ENCODE data around the gene ESRRA. TPM values are rescaled to one million over a fixed set of nuclear protein-coding genes. Genes with fewer than 3 reads are reported as not detected.

The ESRRA gene
- 14.2 TPM for total RNA-seq

- DNase-seq: peak; percentile 99
Observed at GRCh38 chr11:64305075-64305690, at the start of gene ESRRA. TSS of gene ESRRA (plus strand) at chr11:64305524. CDS start at chr11:64307180, 1,656 bp downstream.

DNA sequence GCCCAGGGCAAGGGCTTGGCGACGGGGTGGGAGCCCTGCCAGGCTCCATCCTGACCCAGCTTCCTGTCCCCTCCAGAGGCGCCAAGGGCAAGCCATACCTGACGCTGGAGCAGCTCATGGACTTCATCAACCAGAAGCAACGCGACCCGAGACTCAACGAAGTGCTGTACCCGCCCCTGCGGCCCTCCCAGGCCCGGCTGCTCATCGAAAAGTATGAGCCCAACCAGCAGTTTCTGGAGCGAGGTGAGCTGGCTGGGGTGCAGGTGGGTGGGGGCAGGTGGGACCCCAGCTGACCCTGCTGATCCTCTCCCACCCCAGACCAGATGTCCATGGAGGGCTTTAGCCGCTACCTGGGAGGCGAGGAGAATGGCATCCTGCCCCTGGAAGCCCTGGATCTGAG, 49.0 kb upstream of the ESRRA start:
- no peak for DNase-seq

DNA sequence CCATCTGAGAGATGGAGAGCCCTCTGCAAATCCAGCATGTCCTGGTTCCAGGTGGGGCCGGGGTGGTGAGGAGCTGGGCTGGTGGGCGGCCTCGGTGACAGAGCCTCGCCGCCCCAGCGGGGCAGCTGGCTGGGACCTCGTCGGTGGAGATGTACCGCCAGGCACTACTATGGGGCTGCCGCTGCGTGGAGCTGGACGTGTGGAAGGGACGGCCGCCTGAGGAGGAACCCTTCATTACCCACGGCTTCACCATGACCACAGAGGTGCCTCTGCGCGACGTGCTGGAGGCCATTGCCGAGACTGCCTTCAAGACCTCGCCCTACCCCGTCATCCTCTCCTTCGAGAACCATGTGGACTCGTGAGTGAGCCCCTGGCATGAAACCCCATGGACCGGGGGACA, 47.0 kb upstream of the ESRRA start:
- no peak for DNase-seq

DNA sequence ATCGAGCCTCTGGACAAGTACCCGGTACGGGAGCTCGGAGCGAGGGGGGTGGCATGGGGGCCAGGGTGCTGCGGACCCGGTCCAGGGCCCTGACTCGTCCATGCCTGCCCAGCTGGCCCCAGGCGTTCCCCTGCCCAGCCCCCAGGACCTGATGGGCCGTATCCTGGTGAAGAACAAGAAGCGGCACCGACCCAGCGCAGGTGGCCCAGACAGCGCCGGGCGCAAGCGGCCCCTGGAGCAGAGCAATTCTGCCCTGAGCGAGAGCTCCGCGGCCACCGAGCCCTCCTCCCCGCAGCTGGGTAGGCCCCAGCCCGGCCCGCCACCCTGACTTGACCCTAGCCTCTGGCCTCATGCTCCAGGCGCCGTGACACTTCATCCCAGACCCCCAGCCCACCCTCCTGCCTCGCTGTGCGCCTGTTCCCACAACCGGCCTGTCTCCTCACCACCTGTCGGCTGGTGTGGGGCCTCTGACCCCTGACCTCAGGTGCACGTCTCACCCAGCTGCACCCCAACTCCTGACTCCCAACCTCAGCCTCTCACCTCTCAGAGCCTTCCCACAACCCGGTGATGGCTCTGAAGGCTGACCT, 46.3 kb upstream of the ESRRA start:
- no peak for DNase-seq

DNA sequence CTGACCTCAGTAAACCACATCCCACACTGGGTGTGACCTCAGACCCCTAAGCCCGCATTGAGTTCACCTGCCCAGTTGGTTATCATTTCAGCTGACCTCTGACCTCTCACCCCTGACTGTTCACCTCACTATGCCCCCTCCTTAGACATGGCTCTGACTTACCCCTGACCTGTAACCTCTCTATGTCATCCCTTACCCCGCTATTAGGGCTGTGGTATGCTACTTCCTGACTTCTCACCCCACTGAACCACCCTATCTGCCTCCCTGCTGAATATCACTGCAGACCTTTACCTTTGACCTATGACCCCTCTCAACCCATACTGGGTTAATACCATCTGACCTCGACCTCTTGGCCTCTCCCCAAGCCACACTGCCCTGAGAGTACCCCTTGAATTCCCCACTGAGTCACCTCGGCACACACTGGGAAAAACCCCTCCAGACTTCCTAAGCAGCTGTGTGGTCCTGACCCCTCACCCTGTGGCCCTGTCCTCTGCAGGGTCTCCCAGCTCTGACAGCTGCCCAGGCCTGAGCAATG, 45.7 kb upstream of the ESRRA start:
- no peak for DNase-seq

DNA sequence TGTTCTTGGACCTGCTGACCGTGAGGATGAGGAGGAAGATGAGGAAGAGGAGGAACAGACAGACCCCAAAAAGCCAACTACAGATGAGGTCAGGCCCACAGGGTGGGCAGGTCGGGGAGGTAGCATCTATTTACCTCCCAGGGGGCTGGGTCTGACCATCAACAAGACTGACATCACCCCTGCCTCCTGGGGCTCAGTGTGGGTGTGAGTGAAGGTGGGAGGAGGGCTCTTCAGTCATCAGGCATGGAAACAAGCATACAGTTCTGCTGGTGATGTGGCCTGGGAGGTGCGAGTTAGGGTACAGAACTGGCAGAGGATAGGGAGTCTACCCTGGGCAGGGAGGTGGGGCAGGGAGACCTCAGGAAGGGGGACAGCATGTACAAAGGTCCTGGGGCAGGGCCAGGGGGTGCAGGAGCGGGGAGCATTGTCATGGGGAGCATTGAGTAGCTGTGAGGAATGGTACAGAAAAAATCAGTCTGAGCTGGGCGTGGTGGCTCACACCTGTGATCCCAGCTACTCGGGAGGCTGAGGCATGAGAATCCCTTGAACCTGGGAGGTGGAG, 45.1 kb upstream of the ESRRA start:
- DNase-seq: no peak

GRCh38 chr11:64261556-64262080, 43.7 kb upstream of the ESRRA start:
- no peak for DNase-seq

GRCh38 chr11:64262271-64263002, 42.9 kb upstream of the ESRRA start:
- no peak for DNase-seq

DNA sequence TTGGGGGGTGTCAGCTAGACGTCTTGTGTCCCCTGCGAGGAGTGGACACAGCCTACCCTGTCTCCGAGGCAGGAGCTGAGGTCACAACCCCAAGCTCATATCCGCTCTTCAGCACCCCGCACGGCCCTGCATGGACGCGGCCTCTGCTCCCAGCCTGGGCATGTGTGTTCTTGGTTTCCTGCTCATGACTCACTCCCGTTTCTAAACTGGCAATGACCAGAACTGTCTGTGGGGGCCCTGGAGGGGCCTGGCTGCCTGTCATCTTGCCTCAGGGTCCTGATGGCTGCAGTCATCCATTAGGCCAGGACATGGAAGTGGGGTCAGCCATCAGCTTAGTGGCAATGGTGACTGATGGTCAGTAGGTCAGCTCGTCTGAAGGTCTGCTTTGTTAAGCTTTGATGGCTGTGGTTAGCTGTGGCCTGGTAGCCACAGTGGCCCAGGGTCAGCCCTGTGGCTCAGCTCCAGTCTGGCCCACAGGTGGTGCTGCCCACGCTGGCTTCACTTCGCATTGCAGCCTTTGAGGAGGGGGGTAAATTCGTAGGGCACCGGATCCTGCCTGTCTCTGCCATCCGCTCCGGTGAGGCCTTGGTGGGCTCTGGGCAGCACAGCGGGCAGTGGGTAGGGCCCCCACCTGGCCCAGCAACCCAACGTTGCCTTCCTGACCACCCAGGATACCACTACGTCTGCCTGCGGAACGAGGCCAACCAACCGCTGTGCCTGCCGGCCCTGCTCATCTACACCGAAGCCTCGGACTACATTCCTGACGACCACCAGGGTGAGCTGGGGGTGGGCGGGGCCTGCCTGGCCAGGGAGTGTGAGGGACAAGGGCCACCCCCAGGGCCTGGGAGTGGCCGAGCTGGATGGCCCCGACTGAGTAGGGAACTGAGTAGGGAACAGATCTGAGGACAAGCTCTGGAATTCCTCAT, 42.0 kb upstream of the ESRRA start:
- DNase-seq: no peak

DNA sequence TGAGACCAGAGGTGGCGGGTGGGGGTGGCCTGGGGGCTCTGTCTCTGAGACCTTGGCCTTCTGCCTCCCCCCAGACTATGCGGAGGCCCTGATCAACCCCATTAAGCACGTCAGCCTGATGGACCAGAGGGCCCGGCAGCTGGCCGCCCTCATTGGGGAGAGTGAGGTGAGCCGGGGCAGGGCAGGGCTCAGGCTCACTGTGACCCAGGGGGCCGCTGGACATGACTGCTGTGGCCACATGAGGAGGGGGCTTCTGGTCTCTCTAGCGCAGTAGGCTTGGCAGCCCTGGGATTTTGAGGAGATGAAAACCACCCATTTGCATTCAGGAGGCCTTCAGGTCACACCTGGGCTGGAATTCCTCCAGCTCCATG, 41.4 kb upstream of the ESRRA start:
- no peak for DNase-seq

DNA sequence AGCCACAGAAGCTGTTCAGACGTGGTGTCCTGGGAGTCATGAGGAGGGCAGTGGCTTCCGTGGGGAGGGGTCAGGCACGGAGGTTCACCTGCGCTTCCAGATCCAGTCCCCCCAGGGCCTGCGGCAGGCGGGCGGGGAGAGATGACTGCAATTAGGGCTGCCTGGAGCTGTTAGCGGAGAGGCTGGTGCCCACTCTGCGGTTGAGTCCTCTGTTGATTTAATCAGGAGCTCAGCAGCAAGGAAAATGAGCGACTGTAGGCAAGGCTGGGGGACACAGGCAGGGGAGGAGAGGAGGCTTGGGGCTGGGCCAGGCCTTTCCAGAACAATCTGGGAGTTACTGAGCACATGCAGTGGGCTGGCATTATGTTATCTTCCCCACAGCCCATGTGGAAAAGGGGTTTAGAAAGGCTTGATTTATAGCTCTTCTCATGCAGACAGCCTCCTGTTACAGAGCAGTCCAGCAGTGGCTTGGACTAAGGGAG, 40.9 kb upstream of the ESRRA start:
- no peak for DNase-seq

GRCh38 chr11:64265176-64266160, 39.9 kb upstream of the ESRRA start:
- DNase-seq: no peak

DNA sequence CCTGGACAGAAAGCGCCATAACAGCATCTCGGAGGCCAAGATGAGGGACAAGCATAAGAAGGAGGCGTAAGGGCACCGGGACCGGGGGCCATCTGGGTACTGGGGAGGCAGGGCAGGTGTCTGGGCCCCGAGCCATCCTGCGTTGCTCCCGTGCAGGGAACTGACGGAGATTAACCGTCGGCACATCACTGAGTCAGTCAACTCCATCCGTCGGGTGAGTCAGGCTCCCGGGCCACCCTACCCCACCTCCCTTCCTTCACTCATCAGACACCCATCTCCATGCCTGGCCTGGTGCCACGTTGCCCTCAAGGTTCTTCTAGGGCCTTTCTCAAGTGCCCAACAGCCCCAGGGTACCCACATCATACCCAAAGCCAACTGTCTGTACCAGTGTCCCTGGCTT, 39.0 kb upstream of the ESRRA start:
- no peak for DNase-seq

DNA sequence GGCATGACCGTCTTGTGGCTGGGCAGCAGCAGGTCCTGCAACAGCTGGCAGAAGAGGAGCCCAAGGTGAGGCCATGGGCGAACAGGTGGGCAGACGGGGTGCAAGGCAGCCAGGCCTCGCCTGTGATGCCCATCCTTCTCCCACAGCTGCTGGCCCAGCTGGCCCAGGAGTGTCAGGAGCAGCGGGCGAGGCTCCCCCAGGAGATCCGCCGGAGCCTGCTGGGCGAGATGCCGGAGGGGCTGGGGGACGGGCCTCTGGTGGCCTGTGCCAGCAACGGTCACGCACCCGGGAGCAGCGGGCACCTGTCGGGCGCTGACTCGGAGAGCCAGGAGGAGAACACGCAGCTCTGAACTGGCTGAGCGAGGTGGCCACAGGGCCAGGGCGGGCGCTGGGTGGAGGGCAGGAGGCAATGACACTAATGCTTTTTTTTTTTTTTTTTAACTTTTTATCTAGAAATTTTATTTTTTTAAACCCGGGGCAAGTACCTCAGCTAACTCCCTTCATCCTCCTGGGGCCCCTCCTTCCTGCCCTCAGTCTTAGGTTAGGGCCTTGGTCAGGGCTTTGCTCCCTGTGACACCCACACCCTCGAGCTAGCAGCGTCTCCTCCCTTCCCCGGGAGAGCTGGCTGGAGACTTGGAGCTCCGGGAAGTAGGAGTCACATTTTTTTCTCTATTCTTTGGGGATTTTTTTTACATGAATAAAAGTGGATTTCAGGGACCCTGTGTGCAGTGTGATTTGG, 37.9 kb upstream of the ESRRA start:
- DNase-seq: no peak

GRCh38 chr11:64268025-64268892, 37.1 kb upstream of the ESRRA start:
- no peak for DNase-seq

DNA sequence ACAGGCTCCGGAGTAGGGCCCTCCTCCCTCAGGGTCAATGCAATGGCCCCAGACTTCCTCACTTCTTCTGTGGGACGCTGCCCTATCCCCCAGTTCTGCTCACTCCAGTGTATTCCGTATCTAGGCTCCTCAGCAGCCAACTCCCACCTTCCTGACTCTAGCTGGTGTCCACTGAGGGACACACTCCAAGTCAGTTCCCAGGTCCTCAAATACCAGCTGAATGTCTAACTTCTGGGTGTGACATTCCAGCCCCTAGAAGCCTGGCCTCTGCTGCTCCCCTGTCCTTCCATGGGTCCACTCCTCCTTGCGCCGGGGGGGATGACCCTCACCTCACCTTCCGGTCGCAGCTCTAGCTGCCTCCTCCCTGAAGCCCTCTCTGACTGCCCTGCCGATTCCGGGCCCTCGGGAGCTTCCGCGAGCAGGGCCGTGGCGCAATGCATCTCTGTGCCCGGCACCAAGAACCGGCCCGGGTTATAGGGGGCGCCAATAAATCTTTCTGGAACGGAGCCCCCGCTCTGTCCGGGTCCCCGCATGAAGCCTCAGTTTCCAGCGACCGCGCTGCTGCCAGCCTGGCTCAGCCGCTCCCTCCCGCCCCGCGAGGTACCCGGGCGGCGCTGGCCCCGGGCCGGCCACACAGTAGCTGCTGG, 36.3 kb upstream of the ESRRA start:
- DNase-seq: no peak

GRCh38 chr11:64269540-64270220, 35.6 kb upstream of the ESRRA start:
- peak; percentile 99 for DNase-seq

All from occipital lobe (tissue), 2 donors.